ENCODE data around the gene CCDC122.
"Not testable (repeated sequence)": the region's sequence is repeated elsewhere in the genome, so short reads cannot be mapped to it uniquely, and the experiment has no call there.

CCDC122 gene

DNA sequence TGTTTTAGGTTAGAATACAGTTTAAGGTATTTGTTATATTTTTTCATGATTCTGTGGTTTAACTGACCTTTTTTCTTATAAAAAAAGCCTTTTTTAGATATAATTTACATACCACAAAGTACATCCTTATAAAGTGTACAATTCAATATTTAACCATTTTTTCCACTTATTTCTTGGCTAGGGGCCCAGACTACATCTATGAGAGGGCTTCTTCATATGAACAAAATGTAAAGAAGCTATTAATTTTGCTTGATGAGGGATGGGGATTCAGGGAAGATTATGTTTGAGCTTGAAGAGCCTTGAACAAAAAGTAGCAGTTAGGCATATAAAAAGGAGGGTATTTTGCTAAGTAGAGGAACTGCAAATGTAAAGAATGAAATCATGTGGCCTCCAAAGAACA, 2.2 kb downstream of the CCDC122 start:
- DNase-seq (ENCODE audit: low read depth in 2 of 2) = no peak

DNA sequence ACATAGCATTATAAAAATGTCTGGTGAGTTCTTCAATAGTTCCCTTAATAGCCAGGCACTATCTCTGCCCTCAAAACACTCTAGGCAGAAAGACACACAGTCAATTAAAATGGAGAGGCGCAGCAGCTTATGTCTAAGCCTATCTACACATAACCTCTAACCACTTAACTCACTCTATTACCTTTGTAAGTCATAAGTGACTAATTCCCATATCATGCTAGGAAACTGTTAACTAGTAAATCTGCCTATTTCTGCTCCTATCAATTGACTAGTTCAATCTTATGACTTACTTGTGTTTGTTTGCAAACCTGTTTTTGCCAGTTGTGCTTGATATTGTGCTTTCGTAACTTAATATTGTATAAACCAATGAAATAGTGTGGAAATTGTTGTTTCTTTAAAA, 3.2 kb downstream of the CCDC122 start:
- DNase-seq (ENCODE audit: low read depth in 2 of 2) = no peak

DNA sequence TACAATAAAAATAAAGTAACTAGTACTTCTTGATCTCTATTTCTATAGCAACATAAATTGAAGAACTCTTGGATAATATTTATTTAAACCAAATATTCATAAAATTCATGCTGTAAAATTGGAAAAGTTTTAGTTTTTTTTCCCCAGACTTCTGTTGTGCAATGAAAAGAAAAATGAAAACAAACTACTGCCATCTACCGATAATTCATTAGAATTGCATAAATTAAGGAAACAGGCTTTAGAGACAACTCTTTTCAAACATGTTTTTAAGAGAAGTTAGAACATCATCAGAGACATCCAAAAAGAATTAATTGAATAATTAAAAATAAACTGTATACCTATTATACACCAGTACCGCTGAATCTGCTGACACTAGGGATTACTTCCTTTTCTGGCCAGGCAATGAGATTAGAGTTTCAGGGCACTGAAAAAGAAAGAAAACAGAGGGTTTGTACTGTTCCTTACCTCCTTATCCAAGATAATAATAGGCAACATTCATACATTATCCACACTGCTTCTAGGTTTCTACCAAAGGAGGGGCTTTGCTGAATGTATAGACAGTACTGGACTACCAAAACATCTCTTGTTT, 4.9 kb downstream of the CCDC122 start:
- DNase-seq (ENCODE audit: low read depth in 2 of 2) = no peak

DNA sequence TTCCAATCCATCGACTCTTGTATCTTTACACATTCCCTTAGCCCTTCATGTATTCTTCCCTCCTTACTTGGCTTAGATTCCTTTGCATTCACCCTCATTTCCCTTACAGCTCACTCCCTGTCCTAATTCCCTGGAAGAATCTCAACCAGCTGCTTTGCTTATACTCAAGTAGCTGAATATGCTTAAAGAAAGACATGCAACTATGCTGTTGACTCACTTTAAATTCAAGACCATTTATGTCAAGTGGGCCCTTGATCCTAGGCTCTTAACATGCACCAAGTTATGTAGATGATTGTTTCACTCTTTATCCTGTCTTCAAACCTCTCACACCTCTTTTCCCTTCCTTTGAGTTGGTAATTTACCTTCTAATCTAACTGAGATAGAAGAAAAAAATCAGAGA, 7.4 kb downstream of the CCDC122 start:
- no peak for DNase-seq (ENCODE audit: low read depth in 2 of 2)

DNA sequence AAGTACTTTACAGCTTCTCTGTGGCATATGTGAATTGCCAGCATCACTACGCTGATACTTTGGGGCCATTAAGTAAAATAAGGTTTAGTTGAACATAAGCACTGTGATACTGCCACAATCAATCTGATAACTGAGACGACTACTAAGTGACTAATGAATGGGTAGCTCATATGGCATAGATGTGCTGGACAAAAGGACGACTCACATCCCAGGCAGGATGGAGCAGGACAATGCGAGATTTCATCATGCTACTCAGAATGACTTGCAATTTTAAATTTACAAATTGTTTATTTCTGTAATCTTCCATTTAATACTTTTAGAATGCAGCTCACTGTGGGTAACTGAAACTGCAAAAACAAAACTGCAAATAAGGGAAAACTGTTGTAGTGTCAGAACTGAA, 13.6 kb downstream of the CCDC122 start:
- no peak for DNase-seq (ENCODE audit: low read depth in 2 of 2)

DNA sequence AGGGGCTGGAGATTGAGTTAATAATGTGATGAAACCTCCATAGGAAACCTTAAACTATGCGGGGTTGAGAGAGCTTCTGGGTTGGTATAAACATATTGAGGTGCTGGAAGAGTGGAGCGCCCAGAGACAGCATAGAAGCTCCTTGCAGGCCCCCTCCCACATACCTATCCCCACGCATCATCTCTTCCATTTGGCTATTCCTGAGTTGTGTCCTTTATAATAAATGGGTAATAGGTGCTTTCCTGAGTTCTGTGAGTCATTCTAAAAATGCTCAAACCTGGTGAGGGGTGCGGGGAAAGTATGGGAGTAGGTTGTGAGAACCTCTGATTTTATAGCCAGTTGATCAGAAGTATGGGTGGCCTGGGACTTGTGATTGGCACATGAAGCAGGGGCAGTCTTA, 14.6 kb downstream of the CCDC122 start:
- DNase-seq (ENCODE audit: low read depth in 2 of 2) = no peak

DNA sequence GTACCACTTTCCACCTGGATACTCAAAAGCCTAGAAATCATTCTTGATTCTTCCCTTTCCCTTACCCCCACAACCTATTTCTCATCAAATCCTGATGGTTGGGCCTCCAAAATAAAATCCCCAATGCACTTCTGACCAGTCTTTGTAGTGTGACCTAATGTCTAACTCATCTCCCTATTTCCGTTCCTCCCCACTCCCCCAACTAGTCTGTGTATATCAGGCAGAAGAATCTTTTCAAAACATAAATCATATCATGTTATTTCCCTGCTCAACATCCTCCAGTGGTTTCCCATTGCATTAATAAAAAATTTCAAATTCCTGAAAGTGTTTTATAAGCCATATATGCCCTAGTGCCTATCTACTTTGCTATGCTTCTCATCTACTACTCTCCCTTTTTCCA, 17.7 kb downstream of the CCDC122 start:
- no peak for DNase-seq (ENCODE audit: low read depth in 2 of 2)

DNA sequence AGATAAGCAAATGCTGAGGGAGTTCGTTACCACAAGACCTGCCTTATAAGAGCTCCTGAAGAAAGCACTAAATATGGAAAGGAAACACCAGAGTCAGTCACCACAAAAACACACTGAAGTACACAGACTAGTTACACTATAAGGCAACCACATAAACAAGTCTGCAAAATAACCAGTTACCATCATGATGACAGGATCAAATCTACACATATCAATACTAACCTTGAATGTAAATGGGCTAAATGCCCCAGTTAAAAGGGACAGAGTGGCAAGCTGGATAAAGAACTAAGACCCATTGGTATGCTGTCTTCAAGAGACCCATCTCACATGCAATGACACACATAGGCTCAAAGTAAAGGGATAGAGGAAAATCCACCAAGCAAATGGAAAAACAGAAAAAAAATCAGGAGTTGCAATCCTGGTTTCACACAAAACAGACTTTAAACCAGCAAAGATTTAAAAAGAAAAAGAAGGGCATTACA, 26.6 kb downstream of the CCDC122 start:
- no peak for DNase-seq (ENCODE audit: low read depth in 2 of 2)

DNA sequence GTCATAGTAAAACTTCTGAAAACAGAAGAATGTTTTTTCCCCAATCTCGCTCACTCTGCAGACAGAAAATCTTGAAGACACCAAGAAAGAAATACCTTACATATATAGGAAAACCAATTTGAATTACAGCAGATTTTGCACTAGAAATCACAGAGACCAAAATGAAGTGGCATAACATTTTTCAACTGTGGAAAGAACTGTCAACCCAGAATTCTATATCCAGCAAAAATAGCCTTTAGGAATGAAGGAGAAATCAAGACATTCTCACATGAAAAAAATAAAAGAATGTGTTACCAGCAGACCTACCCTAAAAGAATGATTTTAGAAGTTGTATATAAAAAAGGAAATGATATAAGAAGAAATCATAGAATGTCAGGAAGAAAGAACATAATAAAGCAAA, 28.7 kb downstream of the CCDC122 start:
- DNase-seq (ENCODE audit: low read depth in 2 of 2) = no peak

DNA sequence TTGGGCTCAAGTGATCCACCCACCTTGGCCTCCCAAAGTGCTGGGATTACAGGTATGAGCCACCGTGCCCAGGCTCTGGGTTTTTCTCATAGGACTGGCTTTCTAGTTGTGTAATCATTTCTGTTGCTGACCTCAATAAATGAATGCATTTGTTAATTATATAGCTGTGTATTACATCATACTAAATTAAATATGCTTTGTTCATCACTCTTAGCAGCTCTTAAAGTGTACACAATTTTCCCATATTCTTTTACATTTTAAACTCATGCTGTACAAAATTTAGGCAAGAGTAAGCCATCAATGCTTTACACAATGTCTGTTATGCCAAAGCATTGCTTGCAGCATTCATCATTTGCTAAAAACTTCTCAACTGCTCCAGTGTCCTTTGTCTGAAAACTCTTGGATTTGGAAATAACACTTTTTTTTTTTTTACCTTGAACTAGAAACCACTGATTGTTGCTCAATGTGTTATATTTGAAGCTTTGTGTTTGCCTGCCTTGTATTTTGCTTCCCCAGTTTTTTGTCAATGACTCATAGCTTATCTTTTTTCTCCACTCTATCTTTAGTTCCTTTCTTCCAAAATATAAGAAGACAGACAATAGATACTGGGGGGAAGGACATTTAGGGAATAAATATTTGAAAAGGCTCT, 31.4 kb downstream of the CCDC122 start:
- no peak for DNase-seq (ENCODE audit: low read depth in 2 of 2)

DNA sequence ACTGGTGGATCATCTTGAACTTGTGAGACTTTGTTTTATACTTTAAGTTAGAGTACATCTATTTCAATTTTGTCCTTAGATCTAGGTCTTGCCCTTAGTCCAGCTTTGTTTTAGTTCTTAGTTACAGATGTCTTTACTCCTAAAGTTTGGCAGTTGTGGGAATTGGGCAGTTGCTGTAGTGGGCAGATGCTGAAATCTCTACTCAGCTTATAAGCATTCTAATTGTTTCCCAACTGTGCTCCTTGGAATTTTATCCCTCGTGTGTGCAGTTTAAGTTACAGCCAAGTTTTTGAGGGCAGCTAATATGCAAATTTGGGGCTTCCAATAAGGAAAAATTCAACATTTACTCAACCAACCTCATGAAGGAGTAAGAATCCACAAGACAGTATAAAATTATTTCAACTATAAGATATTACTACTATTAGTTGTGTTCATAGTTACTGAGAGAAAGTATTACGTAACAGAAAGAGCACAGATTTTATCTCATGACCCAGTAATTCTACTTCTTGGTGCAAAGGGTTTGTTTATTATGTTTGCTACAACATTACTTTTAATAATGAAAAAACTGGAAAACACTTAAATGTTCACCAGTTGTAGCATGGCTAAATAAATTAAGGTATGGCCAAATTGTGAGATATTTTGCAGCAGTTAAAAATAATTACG, 32.9 kb downstream of the CCDC122 start:
- DNase-seq (ENCODE audit: low read depth in 2 of 2) = no peak

DNA sequence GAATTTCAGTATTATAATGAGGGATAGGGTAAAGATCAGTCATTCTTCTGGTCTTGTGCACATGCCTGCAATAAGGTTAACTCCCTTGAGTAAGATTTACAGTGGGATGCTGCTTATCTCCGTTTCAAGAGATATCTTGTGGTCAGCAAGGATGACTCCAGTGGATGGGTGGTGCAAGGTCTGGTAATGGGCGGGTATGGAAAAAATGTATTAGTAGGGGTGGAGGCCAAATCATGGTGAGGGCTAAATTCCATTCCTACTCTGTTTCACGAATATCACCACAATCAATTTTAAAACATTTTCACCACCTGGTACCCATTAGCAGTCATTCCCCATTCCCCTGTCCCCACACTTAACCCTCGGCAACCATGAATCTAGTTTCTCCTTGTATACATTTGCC, 40.6 kb downstream of the CCDC122 start:
- DNase-seq (ENCODE audit: low read depth in 2 of 2) = no peak

DNA sequence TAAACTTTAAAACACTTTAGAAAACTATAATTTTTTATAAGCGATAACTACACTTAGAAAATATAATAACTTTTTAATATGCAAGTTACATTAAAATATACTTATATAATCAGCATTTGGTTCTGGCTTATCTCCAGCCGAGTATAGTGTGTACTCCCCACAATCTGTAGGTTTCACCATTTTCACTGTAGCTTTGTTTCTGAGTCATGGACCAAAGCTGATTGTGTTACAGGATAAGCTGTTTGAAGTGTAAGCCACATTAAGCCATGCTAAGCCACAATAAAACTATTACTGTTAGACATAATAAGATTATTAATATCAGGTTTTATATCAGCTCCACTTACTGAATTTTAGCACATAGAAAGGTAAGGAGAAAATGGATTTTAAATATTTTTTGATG, 43.8 kb downstream of the CCDC122 start:
- DNase-seq (ENCODE audit: low read depth in 2 of 2) = no peak

DNA sequence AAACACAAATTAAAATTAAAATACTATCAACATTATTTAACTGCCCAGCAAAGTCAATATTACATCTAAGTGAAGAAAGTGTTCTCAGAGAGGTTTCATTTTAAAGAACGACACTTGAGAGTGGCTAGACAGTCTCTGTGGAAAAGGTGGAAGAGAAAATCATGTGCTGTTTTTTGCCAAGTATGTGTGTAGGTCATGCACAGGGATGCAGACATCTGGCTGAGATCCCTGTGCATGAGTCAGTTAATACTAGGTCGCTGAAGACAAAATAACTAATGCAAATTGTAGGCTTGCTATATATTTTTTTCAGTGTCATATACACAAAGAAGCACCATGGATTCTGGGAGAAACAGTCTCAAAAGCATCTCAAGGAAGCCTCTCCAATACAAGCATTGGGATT, 48.5 kb downstream of the CCDC122 start:
- DNase-seq (ENCODE audit: low read depth in 2 of 2) = no peak

DNA sequence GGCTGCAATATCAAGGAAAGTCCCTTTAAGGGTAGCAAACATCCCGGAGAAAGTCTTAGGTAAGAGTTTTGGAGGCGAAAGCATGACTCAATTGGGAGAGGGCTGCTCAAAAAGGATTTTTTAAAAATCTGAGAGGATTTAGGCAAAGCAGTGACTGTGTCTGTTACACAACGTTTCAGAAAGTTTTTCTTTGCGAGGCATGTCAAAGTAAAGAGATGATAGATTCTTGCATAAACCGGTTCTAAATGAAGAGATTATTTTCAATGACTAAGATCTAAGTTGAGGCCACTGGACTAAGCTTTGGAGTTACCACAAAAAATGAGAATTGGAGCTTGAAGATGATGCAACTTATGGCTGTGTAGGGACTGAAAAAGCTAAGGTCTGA, 49.1 kb downstream of the CCDC122 start:
- no peak for DNase-seq (ENCODE audit: low read depth in 2 of 2)

DNA sequence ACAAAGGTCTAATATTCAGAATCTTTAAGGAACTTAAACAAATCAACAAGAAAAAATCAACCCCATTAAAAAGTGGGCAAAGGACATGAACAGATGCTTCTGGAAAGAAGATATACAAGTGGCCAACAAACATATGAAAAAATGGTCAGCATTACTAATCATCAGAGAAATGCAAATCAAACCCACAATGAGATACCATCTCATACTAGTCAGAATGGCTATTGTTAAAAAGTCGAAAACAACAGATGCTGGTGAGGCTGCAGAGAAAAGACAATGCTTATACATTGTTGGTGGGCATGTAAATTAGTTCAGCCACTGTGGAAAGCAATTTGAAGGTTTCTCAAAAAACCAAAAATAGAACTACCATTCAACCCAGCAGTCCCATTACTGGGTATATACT, 54.9 kb downstream of the CCDC122 start:
- DNase-seq (ENCODE audit: low read depth in 2 of 2) = not testable (repeated sequence)

DNA sequence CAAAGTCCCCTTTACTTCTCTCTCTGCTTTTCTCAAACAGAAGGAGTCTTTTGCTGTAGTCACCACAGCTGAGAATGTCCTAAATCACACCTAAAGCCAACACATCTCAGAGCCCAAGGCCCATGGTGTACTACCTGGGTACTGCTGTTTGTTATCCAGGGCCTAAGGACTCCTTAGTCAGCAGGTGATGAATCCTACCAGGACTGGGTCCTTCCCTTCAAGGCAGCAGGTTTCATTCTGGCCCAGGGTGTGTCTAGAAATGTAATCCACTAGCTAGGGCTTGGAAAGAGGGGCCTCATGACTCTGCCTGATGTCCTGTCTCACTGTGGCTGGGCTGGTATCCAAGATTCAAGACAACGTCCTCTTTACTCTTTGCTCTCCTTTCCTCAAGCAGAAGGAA, 56.6 kb downstream of the CCDC122 start:
- DNase-seq (ENCODE audit: low read depth in 2 of 2) = no peak

DNA sequence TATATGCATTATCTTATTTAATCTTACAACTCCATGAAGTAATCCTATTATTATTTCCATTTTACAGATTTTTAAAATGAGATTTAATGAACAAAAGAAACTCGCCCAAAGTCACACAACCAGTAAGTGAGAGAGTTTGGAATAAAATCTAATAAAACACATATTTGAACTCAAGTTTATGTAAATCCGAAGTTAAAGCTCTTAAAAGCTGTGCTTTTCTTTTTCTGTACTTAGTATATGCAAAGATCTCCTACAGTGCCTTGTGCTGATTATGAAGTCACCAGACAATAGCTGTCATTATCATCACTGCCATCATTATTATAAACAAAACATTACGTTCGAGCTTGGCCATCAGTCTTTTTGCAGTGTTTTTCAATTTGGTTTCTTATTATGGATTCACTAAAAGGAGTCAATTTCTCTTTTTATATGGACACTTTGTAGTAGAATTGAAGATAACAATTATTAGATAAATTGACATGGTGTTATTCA, 63.1 kb downstream of the CCDC122 start:
- no peak for DNase-seq (ENCODE audit: low read depth in 2 of 2)

DNA sequence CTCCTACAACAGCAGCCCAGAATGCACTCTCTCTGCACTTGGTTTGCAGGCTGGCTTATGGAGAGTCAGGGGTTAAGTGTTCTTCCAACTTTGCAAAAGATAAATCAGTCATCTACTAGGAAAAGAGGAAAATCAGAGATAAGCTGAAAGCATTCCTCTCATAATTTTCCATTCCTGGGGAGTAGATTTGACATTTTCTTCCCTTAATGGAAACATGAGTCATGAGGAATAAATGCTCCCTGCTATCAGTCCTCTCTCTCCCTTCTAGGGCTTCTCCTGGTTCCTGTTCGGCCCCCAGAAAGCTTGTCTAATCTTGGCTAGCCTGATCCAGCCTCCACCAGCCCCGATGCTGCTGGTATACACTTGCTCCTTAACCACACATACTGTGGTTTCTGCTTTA, 64.3 kb downstream of the CCDC122 start:
- no peak for DNase-seq (ENCODE audit: low read depth in 2 of 2)

DNA sequence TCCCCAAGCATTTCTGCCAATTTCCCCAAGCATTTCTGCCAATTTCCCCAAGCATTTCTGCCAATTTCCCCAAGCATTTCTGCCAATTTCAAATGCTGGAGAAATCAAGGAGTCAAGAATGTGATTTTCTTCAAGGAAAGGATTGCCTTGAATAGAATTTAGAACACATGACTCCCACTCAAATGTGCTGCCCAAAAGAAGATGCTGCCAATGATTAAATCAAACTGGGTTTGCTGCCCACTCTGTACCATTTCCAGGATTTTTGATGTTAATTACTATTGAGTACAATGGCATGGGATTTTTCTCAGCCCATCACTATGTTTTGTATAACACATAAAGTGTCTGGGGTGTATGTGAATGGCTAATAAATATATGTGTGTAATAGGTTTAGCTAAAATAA, 70.9 kb downstream of the CCDC122 start:
- DNase-seq (ENCODE audit: low read depth in 2 of 2) = no peak

DNA sequence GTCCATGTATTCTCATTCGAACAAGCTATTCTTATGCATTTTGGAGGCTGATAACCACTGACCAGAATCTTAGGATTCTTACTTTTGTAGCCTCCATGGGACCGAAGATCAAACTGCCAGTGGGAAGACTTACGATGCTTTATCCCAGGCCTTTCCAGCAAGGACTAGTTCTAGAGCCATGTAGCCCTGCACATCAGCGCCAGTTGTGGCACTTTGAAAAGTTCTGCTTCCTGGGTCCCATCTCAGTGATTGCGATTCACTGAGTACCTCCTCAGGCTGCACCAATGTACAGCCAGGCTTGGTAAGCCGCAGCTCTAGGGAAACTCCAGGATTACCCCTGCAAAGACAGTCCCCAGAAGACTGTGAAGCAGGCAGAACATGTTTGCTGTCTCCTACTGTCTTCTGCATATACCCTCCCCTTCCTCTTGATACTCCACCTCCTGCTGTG, 73.8 kb downstream of the CCDC122 start:
- no peak for DNase-seq (ENCODE audit: low read depth in 2 of 2)

DNA sequence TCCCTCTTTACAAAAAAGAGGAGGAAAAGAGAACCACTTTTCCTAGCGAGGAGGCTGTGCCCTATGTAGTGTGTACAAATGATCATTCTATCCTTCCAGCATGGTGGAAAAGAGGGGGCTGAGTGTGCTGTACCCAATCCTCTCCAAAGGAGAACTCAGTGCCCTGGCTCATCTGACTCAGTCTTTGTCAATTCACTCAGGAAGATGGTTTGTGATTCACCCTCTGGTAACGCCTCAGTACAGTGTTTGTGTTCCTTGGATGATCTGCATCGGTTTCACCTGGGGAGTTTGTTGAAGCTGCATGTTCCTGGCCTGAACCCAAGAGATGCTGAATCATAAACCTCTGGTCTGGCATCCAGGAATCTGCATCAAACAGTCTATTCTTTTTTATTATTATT, 74.5 kb downstream of the CCDC122 start:
- DNase-seq (ENCODE audit: low read depth in 2 of 2) = no peak

DNA sequence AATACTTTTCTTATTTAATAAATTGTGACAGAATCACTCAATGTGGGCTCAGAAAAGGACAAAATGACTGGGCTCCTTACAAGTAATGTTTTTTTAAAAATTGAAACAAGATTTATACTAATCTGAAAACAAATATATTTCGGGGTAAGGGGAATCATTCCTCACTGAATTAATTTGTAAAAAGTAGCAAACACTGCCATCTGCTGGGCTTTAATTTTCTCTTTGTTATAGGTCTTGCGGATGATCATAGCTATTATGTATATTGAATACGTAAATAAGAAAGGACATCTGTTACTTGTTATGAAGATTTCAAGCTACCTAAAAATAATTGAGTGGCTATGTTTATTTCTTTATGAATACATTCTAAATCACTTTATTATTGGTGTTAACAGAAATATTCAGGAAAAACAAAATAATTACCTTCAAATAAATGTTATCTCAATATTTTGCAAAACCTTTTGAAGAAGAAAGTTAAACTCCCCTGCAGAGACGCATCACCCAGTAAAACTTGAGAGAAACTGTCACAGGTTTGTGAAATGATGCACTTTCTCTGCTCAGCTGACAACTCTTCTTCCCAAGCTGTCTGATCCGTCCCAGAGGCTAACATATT, 75.0 kb downstream of the CCDC122 start:
- DNase-seq (ENCODE audit: low read depth in 2 of 2) = no peak
